SK-N-SH treated with all-trans-retinoic acid at 6 μM for 48 hours (cell line): ENCODE measurements around the gene XYLB.
"Not testable (repeated sequence)": the region's sequence is repeated elsewhere in the genome, so short reads cannot be mapped to it uniquely, and the experiment has no call there.

Experiments
- ATAC-seq: fragments of 200-7000 bp; cut with Tn5 transposase; 3 replicates; pipeline ENCODE4 v1.9.1; 2020; ENCODE audit warnings: mild to moderate bottlenecking, moderate library complexity
- ARNTL ChIP-seq: fragments of 450-650 bp; formaldehyde crosslinking; IDR thresholded peaks from 2 replicates; pipeline ENCODE4 v1.5.0; 2020; ENCODE audit warnings: low read depth, mild to moderate bottlenecking, moderate library complexity, borderline replicate concordance
- BACH2 ChIP-seq: fragments of 250-450 bp; sonication (Bioruptor Pico); IDR thresholded peaks from 2 replicates; pipeline ENCODE4 v1.9.0; 2021; ENCODE audit warnings: mild to moderate bottlenecking, borderline replicate concordance
- CSDC2 ChIP-seq: fragments of 250-450 bp; sonication (Bioruptor Pico); IDR thresholded peaks from 2 replicates; pipeline ENCODE4 v1.5.0; 2020; ENCODE audit warnings: mild to moderate bottlenecking, moderate library complexity
- ESRRG ChIP-seq: fragments of 250-450 bp; sonication (Bioruptor Pico); IDR thresholded peaks from 2 replicates; pipeline ENCODE4 v1.6.1; 2021; ENCODE audit warnings: mild to moderate bottlenecking
- GLIS3 ChIP-seq: fragments of 250-450 bp; sonication (Bioruptor Pico); IDR thresholded peaks from 2 replicates; pipeline ENCODE4 v1.5.0; 2020; ENCODE audit warnings: mild to moderate bottlenecking, moderate library complexity
- OSR1 ChIP-seq: fragments of 250-450 bp; sonication (Bioruptor Pico); IDR thresholded peaks from 2 replicates; pipeline ENCODE4 v1.8.0; 2022; ENCODE audit warnings: moderate library complexity, mild to moderate bottlenecking, inconsistent platforms
- PATZ1 ChIP-seq: fragments of 250-450 bp; sonication (Bioruptor Pico); IDR thresholded peaks from 2 replicates; pipeline ENCODE4 v1.8.0; 2020; ENCODE audit warnings: mild to moderate bottlenecking, moderate library complexity, borderline replicate concordance
- PPARA ChIP-seq: fragments of 250-450 bp; sonication (Bioruptor Pico); IDR thresholded peaks from 2 replicates; pipeline ENCODE4 v1.5.0; 2020; ENCODE audit warnings: mild to moderate bottlenecking, borderline replicate concordance
- SNAI2 ChIP-seq: fragments of 250-450 bp; sonication (Bioruptor Pico); IDR thresholded peaks from 2 replicates; pipeline ENCODE4 v1.5.0; 2020; ENCODE audit warnings: mild to moderate bottlenecking, moderate library complexity
- TOX ChIP-seq: fragments of 250-450 bp; sonication (Bioruptor Pico); IDR thresholded peaks from 2 replicates; pipeline ENCODE4 v1.8.0; 2021; ENCODE audit warnings: mild to moderate bottlenecking, moderate library complexity, borderline replicate concordance
- ZC3H10 ChIP-seq: fragments of 250-450 bp; sonication (Bioruptor Pico); IDR thresholded peaks from 2 replicates; pipeline ENCODE4 v1.5.1; 2021; ENCODE audit warnings: mild to moderate bottlenecking, moderate library complexity
- ZFP3 ChIP-seq: fragments of 250-450 bp; sonication (Bioruptor Pico); IDR thresholded peaks from 2 replicates; pipeline ENCODE4 v1.5.0; 2020; ENCODE audit warnings: mild to moderate bottlenecking, moderate library complexity
- ZFP30 ChIP-seq: fragments of 450-650 bp; formaldehyde crosslinking; IDR thresholded peaks from 2 replicates; pipeline ENCODE4 v1.5.0; 2022; ENCODE audit warnings: mild to moderate bottlenecking, moderate library complexity
- ZNF70 ChIP-seq: fragments of 450-650 bp; formaldehyde crosslinking; IDR thresholded peaks from 2 replicates; pipeline ENCODE4 v1.5.0; 2020; ENCODE audit warnings: mild to moderate bottlenecking, moderate library complexity
- ZNF8 ChIP-seq: fragments of 450-650 bp; formaldehyde crosslinking; IDR thresholded peaks from 2 replicates; pipeline ENCODE4 v1.5.0; 2020; ENCODE audit warnings: mild to moderate bottlenecking, moderate library complexity
- TF ChIP-seq, protein P1 (sequence below): fragments of 250-450 bp; sonication (Bioruptor Pico); IDR thresholded peaks from 2 replicates; pipeline ENCODE4 v1.8.0; 2021; ENCODE audit warnings: low read depth, mild to moderate bottlenecking, moderate library complexity, borderline replicate concordance
- TF ChIP-seq, protein P2 (sequence below): fragments of 250-450 bp; sonication (Bioruptor Pico); IDR thresholded peaks from 2 replicates; pipeline ENCODE4 v1.5.1; 2021; ENCODE audit warnings: mild to moderate bottlenecking, moderate library complexity
- TF ChIP-seq, protein P3 (sequence below): fragments of 250-450 bp; sonication (Bioruptor Pico); IDR thresholded peaks from 2 replicates; pipeline ENCODE4 v1.5.1; 2020; ENCODE audit warnings: low read depth, mild to moderate bottlenecking, moderate library complexity

Gene XYLB

DNA sequence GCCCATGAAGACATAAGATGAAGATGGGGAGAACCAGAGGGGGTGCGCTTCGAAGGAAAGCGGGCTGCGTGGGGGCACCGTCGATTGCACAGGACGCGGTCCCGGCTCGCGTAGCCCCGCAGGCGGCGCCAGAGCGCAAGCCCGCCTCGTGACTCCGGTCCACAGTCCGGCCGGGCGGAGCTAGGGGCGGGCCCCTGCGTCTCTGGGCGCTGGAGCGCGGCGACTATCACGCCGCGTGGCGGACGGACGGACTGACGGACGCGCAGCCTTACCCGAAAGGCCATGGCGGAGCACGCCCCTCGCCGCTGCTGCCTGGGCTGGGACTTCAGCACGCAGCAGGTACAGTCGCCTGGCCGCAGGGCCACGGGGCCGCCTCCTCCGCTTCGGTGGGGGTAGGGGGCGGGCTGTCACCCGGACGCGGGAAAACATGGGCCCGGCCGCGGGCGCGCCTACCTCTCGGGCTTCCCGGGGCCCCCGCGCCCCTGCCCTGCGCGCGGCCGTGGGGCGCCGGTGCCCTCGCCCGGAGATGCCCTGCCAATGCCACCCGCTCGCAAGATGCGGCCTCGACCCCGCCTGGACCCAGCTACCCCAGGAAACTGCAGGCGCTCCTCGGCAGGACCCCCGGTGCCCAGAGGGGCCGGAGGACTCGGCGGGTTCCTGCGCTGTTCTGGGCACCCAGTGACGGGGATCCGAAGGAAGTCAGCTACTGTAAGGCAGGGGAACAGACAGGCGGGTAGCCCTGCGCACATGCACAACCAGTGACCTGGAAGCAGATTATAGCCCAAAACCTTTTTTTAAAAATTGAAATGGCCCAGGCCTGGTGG, at the start of gene XYLB:
Gene XYLB, plus strand, starts transcription at position 199 of the 824 bp plus-strand sequence. Its CDS starts 84 bp downstream, at position 283.
- TF ChIP-seq ZFP3 (CRISPR knock-in tag) (no peak), GLIS3 (CRISPR knock-in tag) (no peak), PPARA (CRISPR knock-in tag) (no peak), PATZ1 (CRISPR knock-in tag) (no peak), TOX (CRISPR knock-in tag) (no peak), ZNF70 (no peak), ZC3H10 (CRISPR knock-in tag) (no peak)
- TF ChIP-seq, protein P1, sequence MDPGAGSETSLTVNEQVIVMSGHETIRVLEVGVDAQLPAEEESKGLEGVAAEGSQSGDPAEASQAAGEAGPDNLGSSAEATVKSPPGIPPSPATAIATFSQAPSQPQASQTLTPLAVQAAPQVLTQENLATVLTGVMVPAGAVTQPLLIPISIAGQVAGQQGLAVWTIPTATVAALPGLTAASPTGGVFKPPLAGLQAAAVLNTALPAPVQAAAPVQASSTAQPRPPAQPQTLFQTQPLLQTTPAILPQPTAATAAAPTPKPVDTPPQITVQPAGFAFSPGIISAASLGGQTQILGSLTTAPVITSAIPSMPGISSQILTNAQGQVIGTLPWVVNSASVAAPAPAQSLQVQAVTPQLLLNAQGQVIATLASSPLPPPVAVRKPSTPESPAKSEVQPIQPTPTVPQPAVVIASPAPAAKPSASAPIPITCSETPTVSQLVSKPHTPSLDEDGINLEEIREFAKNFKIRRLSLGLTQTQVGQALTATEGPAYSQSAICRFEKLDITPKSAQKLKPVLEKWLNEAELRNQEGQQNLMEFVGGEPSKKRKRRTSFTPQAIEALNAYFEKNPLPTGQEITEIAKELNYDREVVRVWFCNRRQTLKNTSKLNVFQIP (CRISPR knock-in tag), result no peak
- TF ChIP-seq, all 23 proteins: peak for 0
- peak; percentile 100 for ATAC-seq

DNA sequence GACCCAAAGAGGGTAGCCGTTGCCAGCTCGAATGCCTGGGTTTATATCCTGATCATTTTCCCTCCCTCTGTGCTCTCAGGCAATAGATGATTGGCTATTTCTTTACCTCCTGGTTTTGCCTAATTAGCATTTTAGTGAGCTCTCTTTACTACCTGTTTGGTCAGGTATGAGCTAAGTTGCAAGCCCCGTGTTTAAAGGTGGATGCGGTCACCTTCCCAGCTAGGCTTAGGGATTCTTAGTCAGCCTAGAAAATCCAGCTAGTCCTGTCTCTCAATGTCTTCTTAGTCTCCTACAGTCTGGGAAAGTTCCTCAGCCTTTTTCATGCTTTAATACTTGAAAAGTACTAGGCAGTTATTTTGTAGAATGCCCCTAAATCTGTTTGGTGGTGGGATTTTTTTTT, 49.5 kb upstream of the XYLB start:
- ATAC-seq, result not testable (repeated sequence)

GRCh38 chr3:38297537-38297936, 49.0 kb upstream of the XYLB start:
- ATAC-seq, result no peak
- no peak for TF ChIP-seq BACH2 (CRISPR knock-in tag)
- no peak for TF ChIP-seq ZC3H10 (CRISPR knock-in tag)
- no peak for TF ChIP-seq GLIS3 (CRISPR knock-in tag)
- no peak for TF ChIP-seq OSR1
- TF ChIP-seq, protein P2, sequence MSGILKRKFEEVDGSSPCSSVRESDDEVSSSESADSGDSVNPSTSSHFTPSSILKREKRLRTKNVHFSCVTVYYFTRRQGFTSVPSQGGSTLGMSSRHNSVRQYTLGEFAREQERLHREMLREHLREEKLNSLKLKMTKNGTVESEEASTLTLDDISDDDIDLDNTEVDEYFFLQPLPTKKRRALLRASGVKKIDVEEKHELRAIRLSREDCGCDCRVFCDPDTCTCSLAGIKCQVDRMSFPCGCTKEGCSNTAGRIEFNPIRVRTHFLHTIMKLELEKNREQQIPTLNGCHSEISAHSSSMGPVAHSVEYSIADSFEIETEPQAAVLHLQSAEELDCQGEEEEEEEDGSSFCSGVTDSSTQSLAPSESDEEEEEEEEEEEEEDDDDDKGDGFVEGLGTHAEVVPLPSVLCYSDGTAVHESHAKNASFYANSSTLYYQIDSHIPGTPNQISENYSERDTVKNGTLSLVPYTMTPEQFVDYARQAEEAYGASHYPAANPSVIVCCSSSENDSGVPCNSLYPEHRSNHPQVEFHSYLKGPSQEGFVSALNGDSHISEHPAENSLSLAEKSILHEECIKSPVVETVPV (CRISPR knock-in tag), result no peak
- TF ChIP-seq, protein P3, sequence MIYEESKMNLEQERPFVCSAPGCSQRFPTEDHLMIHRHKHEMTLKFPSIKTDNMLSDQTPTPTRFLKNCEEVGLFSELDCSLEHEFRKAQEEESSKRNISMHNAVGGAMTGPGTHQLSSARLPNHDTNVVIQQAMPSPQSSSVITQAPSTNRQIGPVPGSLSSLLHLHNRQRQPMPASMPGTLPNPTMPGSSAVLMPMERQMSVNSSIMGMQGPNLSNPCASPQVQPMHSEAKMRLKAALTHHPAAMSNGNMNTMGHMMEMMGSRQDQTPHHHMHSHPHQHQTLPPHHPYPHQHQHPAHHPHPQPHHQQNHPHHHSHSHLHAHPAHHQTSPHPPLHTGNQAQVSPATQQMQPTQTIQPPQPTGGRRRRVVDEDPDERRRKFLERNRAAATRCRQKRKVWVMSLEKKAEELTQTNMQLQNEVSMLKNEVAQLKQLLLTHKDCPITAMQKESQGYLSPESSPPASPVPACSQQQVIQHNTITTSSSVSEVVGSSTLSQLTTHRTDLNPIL, result no peak
- no peak for TF ChIP-seq ZFP30

- peak; percentile 85 for ATAC-seq
- TF ChIP-seq PPARA (CRISPR knock-in tag) (no peak), ESRRG (CRISPR knock-in tag) (no peak), ZNF8 (no peak), CSDC2 (CRISPR knock-in tag) (no peak), TOX (CRISPR knock-in tag) (no peak), ZC3H10 (CRISPR knock-in tag) (no peak), OSR1 (no peak), ARNTL (CRISPR knock-in tag) (no peak), ZNF70 (no peak), PATZ1 (CRISPR knock-in tag) (no peak), SNAI2 (no peak)
- TF ChIP-seq, protein P1 (CRISPR knock-in tag), result no peak
- TF ChIP-seq, protein P2 (CRISPR knock-in tag), result no peak
Measured at GRCh38 chr3:38297947-38298711, 48.5 kb upstream of the XYLB start.
